A673 (cell line): Measurements from ENCODE around the gene CCDC24.

Experiments
- CTCF ChIP-seq: fragments of 300-800, 200-600 bp; sonication (generic); conservative IDR thresholded peaks from 2 replicates; pipeline ENCODE4 v1.5.1; 2017; ENCODE audit warnings: low read depth, mild to moderate bottlenecking, antibody characterized with exemption, low read length, moderate library complexity, mixed read lengths
- EZH2 ChIP-seq: fragments of 200-600 bp; sonication (generic); IDR thresholded peaks from 2 replicates; pipeline ENCODE4 v1.6.1; 2017; ENCODE audit warnings: borderline replicate concordance, low read depth, mild to moderate bottlenecking, mixed read lengths, antibody characterized with exemption, low read length; ENCODE audit not compliant: poor library complexity, severe bottlenecking

GRCh38 chr1:43968348-43968948 is 23.0 kb upstream of the CCDC24 start:
- no peak for TF ChIP-seq EZH2
- TF ChIP-seq CTCF, result no peak
